ENCODE data around the gene CNEP1R1.

The CNEP1R1 gene

GRCh38 chr16:50059111-50059510 lies 34.1 kb downstream of the CNEP1R1 start:
- TF ChIP-seq, protein P1, sequence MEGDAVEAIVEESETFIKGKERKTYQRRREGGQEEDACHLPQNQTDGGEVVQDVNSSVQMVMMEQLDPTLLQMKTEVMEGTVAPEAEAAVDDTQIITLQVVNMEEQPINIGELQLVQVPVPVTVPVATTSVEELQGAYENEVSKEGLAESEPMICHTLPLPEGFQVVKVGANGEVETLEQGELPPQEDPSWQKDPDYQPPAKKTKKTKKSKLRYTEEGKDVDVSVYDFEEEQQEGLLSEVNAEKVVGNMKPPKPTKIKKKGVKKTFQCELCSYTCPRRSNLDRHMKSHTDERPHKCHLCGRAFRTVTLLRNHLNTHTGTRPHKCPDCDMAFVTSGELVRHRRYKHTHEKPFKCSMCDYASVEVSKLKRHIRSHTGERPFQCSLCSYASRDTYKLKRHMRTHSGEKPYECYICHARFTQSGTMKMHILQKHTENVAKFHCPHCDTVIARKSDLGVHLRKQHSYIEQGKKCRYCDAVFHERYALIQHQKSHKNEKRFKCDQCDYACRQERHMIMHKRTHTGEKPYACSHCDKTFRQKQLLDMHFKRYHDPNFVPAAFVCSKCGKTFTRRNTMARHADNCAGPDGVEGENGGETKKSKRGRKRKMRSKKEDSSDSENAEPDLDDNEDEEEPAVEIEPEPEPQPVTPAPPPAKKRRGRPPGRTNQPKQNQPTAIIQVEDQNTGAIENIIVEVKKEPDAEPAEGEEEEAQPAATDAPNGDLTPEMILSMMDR (IDR thresholded peaks at IDR 0.05) = no peak
- Histone ChIP-seq H3K27ac (no peak overlapping the region), H3K4me3 (no peak overlapping the region)
- DNase-seq (ENCODE audit: low spot score) = no peak

GRCh38 chr16:50059669-50060068 lies 34.6 kb downstream of the CNEP1R1 start:
- Histone ChIP-seq H3K27ac (no peak overlapping the region), H3K4me3 (no peak overlapping the region)
- no peak for DNase-seq (ENCODE audit: low spot score)
- TF ChIP-seq, protein P1 (IDR thresholded peaks at IDR 0.05) = no peak

DNA sequence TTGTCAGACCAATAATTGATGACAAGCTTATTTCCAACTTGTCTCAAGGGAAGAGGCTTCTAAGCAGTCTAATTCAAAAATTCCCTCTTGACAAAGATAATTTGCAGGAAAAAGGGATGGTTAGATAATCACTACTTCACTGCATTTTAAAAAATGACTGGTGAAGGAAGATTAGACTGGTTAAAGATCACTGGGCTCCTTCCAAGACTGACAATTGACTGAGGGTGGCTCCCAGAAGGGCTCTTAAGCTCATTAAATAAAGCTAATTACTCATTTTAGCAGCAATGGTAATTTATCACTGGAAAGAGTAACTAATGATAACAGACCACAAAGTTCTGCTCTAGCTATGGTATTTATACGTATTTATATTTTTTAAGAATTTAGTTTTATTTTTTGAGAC lies 36.3 kb downstream of the CNEP1R1 start:
- TF ChIP-seq, protein P1 (IDR thresholded peaks at IDR 0.05) = no peak
- no peak overlapping the region for H3K27ac ChIP-seq
- DNase-seq (ENCODE audit: low spot score) = no peak
- no peak overlapping the region for H3K4me3 ChIP-seq

DNA sequence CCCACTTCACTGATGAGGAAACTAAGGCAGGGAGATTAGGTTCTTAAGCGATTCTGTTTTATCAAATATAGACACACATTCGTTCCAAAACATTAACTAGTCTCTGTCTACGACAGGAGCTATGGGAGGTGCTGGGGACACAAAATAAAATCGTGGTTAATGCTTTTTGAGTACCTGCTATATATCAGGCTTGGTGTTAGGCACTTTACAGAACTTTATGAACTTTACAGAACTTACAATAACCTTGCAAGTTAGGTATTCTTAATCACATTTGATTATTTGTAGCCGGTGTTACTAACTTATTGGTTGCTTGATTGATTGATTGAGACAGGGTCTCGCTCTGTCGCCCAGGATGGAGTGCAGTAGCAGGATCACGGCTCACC lies 40.2 kb downstream of the CNEP1R1 start:
- no peak for DNase-seq (ENCODE audit: low spot score)
- Histone ChIP-seq H3K27ac (peak overlapping the region in 1 of 2 donors; percentile 97), H3K4me3 (peak overlapping the region; percentile 95)
- TF ChIP-seq, protein P1 (IDR thresholded peaks at IDR 0.05) = no peak

DNA sequence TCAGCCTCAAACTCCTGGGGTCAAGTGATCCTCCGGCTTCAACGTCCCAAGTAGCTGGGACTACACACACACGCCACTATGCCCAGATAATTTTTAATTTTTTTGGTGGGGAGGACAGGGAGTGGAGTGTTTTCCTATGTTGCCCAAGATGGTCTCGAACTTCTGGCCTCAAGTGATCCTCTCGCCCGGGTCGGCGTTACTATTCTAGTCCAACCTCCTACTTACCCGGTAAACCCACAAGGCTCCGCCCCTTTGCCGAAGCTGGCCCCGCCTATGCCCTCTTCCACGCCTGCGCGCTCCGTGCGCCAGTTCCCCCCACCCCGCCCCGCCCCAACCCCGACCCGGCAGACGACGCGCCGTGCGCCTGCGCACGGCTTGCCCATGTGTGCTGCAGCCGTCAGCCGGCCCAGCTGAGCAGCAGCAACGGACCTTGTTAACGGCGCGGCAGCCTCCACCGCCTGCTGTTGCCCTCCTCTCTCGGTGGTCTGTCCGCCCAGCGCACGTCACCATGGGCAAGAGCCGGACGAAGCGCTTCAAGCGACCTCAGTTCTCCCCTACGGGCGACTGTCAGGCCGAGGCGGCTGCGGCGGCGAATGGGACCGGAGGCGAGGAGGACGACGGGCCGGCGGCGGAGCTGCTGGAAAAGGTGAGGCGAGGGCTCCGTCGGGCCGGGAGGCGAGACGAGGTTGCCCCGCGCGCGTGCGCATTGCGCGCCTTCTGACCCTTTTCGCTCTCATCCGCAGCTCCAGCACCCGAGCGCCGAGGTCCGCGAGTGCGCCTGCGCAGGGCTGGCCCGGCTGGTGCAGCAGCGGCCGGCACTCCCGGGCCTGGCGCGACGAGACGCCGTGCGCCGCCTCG lies 40.8 kb downstream of the CNEP1R1 start, which contains the start of gene HEATR3:
Gene HEATR3 (plus strand): TSS at position 347 of the 858 bp plus-strand sequence. CDS start 162 bp downstream, at position 509.
- peak; percentile 96 for DNase-seq (ENCODE audit: low spot score)
- peak within 1 kb of the TSS; percentile 95 for H3K4me3 ChIP-seq
- peak within 1 kb of the TSS; percentile 59 to 97 for H3K27ac ChIP-seq
- TF ChIP-seq, protein P1 (IDR thresholded peaks at IDR 0.05) = no peak

GRCh38 chr16:50066482-50067289 lies 41.7 kb downstream of the CNEP1R1 start:
- TF ChIP-seq, protein P1 (IDR thresholded peaks at IDR 0.05) = no peak
- Histone ChIP-seq H3K4me3 (peak overlapping the region; percentile 95), H3K27ac (peak overlapping the region; percentile 59 to 97)
- DNase-seq (ENCODE audit: low spot score) = no peak
